ENCODE data around the gene COL18A1.

Gene COL18A1

GRCh38 chr21:45381865-45382696 is 22.9 kb upstream of the COL18A1 start:
- TF ChIP-seq CTCF (IDR thresholded peaks at IDR 0.05; ENCODE audit: insufficient read depth, low read length, missing control alignments): no peak
- POLR2A ChIA-PET: interaction anchor here (1.0 kb wide), 1 partner anchor 19 kb away, joined by 3 read pairs; no protein-coding TSS in a partner anchor
- CTCF ChIA-PET: no interaction called here
- H3K4me3 ChIP-seq (ENCODE audit: low read depth, low read length): no peak overlapping the region
- no peak for DNase-seq (ENCODE audit: low read depth, low spot score)

- TF ChIP-seq CTCF (IDR thresholded peaks at IDR 0.05; ENCODE audit: insufficient read depth, low read length, missing control alignments): no peak
- ChIA-PET CTCF (no interaction called here), POLR2A (no interaction called here)
Measured at GRCh38 chr21:45382697-45382997, 22.3 kb upstream of the COL18A1 start.

GRCh38 chr21:45383111-45383614 is 21.8 kb upstream of the COL18A1 start:
- ChIA-PET CTCF (no interaction called here), POLR2A (no interaction called here)
- H3K4me3 ChIP-seq (ENCODE audit: low read depth, low read length): no peak overlapping the region
- no peak for DNase-seq (ENCODE audit: low read depth, low spot score)
- no peak for TF ChIP-seq CTCF (IDR thresholded peaks at IDR 0.05; ENCODE audit: insufficient read depth, low read length, missing control alignments)

More at GRCh38 chr21:45382697-45382997, 22.3 kb upstream of the COL18A1 start:
- DNase-seq (ENCODE audit: low read depth, low spot score): no peak
- no peak overlapping the region for H3K4me3 ChIP-seq (ENCODE audit: low read depth, low read length)

GRCh38 chr21:45383615-45384201 is 21.3 kb upstream of the COL18A1 start:
- no peak for TF ChIP-seq CTCF (IDR thresholded peaks at IDR 0.05; ENCODE audit: insufficient read depth, low read length, missing control alignments)
- POLR2A ChIA-PET: no interaction called here
- DNase-seq (ENCODE audit: low read depth, low spot score): no peak
- H3K4me3 ChIP-seq (ENCODE audit: low read depth, low read length): no peak overlapping the region
- CTCF ChIA-PET: no interaction called here

GRCh38 chr21:45384656-45385548 is 20.1 kb upstream of the COL18A1 start:
- ChIA-PET POLR2A (no interaction called here), CTCF (interaction anchor here (1.0 kb wide), 1 partner anchor 55 kb away, joined by 3 read pairs; no protein-coding TSS in a partner anchor)
- DNase-seq (ENCODE audit: low read depth, low spot score): no peak
- no peak for TF ChIP-seq CTCF (IDR thresholded peaks at IDR 0.05; ENCODE audit: insufficient read depth, low read length, missing control alignments)
- H3K4me3 ChIP-seq (ENCODE audit: low read depth, low read length): no peak overlapping the region

All from AG04449 (cell line).